HepG2 (cell line): ENCODE measurements around the gene RNGTT. TPM values are rescaled to one million over a fixed set of nuclear protein-coding genes. Genes with fewer than 3 reads are reported as not detected.

Experiments used
- ATAC-seq: fragments of 200-7000 bp; cut with Tn5 transposase; 3 replicates; pipeline ENCODE4 v1.9.1; 2020; ENCODE audit warnings: mild to moderate bottlenecking, moderate library complexity
- BruUV-seq: library from RNA; stranded (reverse); fragments of 400-500 nt; replicated peaks from 2 replicates; lab custom pipeline; 2021; lab: Mats Ljungman, UMichigan
- CTCF ChIA-PET: fragments of 300-600 bp; formaldehyde crosslinking; extraction: SDS; loops from one replicate; lab custom pipeline; 2021; ENCODE audit warnings: low total read pairs, inconsistent platforms, low intra/inter-chr PET ratio; lab: Yijun Ruan, JAX
- POLR2A ChIA-PET: fragments of 350-600 bp; sonication (Branson Sonifier 250); formaldehyde crosslinking; loops from one replicate; lab custom pipeline; 2020; ENCODE audit warnings: antibody characterized with exemption, inconsistent platforms; lab: Yijun Ruan, JAX
- DNase-seq: peaks from one replicate; pipeline ENCODE4 v3.0.0-alpha.2; 2015; ENCODE audit warnings: low spot score
- FAIRE-seq: peaks from 3 replicates; lab custom pipeline; 2011; peaks lifted over from hg19 to GRCh38; lab: Jason Lieb, UNC
- H2AFZ ChIP-seq: one replicate; pipeline ENCODE4 v1.6.1; 2011; ENCODE audit warnings: low read length, inconsistent platforms
- H3K27ac ChIP-seq: fragments of 300-600 bp; 3 replicates; pipeline ENCODE4 v1.8.0; 2011; ENCODE audit warnings: mixed run types, mild to moderate bottlenecking, mixed read lengths, low read length, inconsistent platforms; ENCODE audit not compliant: insufficient read depth; ENCODE audit errors: extremely low read length
- H3K27me3 ChIP-seq, 2 experiments: fragments of 200-600 bp in 1 of 2; 2 replicates in 1 of 2; 3 replicates in 1 of 2; pipeline versions ENCODE4 v1.6.0 to v1.8.0; 2011; ENCODE audit warnings: low read length in 2 of 2, mild to moderate bottlenecking in 2 of 2, moderate library complexity in 2 of 2, inconsistent platforms in 1 of 2; ENCODE audit not compliant: insufficient read depth in 2 of 2, control insufficient read depth in 1 of 2
- H3K36me3 ChIP-seq, 2 experiments: fragments of 200-600 bp in 1 of 2; replicated peaks in 1 of 2; 2 replicates in 1 of 2; 3 replicates in 1 of 2; pipeline versions ENCODE4 v1.5.1 to v1.8.0; 2011; ENCODE audit warnings: low read length in 2 of 2, inconsistent platforms in 1 of 2; ENCODE audit not compliant: insufficient read depth in 2 of 2, control insufficient read depth in 1 of 2
- H3K4me1 ChIP-seq: 2 replicates; pipeline ENCODE4 v1.5.1; 2012; ENCODE audit warnings: low read length, inconsistent platforms; ENCODE audit not compliant: insufficient read depth
- H3K4me2 ChIP-seq: 2 replicates; pipeline ENCODE4 v1.6.0; 2011; ENCODE audit warnings: low read depth, low read length, inconsistent platforms
- H3K4me3 ChIP-seq, 3 experiments: fragments of 200-600 bp in 1 of 3; sonication (generic), shearing (Covaris generic) in 1 of 3; replicated peaks in 1 of 3; 2 replicates each; pipeline ENCODE4 v1.5.1; 2011 to 2016; ENCODE audit warnings: low read length in 3 of 3, inconsistent platforms in 2 of 3, low read depth in 2 of 3, mild to moderate bottlenecking in 2 of 3, control low read depth in 1 of 3, mixed read lengths in 1 of 3; ENCODE audit not compliant: insufficient read depth in 1 of 3
- H3K79me2 ChIP-seq: one replicate; pipeline ENCODE4 v1.6.1; 2011; ENCODE audit warnings: low read length, inconsistent platforms; ENCODE audit not compliant: insufficient read depth
- H3K9ac ChIP-seq: 2 replicates; pipeline ENCODE4 v1.6.0; 2011; ENCODE audit warnings: mild to moderate bottlenecking, low read depth, low read length, inconsistent platforms; ENCODE audit not compliant: insufficient read depth
- H3K9me3 ChIP-seq: 2 replicates; pipeline ENCODE4 v1.5.1; 2012; ENCODE audit warnings: mild to moderate bottlenecking, low read length
- H4K20me1 ChIP-seq: 2 replicates; pipeline ENCODE4 v1.6.0; 2011; ENCODE audit warnings: inconsistent platforms, mild to moderate bottlenecking, low read length, moderate library complexity; ENCODE audit not compliant: insufficient read depth
- CHCHD3 ChIP-seq: sonication (generic); formaldehyde crosslinking; IDR thresholded peaks from 2 replicates; pipeline ENCODE4 v1.8.0; 2022; ENCODE audit warnings: mild to moderate bottlenecking, missing genetic modification reagents, moderate library complexity
- MTF1 ChIP-seq: sonication (generic); formaldehyde crosslinking; IDR thresholded peaks from 2 replicates; pipeline ENCODE4 v1.5.0; 2020; ENCODE audit warnings: missing genetic modification reagents
- NFIB ChIP-seq: sonication (generic); formaldehyde crosslinking; IDR thresholded peaks from 2 replicates; pipeline ENCODE4 v1.9.0; 2021; ENCODE audit warnings: missing genetic modification reagents, mild to moderate bottlenecking, borderline replicate concordance
- ZBTB7A ChIP-seq: sonication (generic); formaldehyde crosslinking; IDR thresholded peaks from 2 replicates; pipeline ENCODE4 v1.8.0; 2022; ENCODE audit warnings: mild to moderate bottlenecking, missing genetic modification reagents
- ZNF225 ChIP-seq: sonication (generic); formaldehyde crosslinking; IDR thresholded peaks from 2 replicates; pipeline ENCODE4 v1.4.0; 2020; ENCODE audit warnings: mild to moderate bottlenecking, missing genetic modification reagents
- ZNF414 ChIP-seq: sonication (generic); formaldehyde crosslinking; IDR thresholded peaks from 2 replicates; pipeline ENCODE4 v1.5.0; 2020; ENCODE audit warnings: missing genetic modification reagents
- ZNF574 ChIP-seq: sonication (generic); formaldehyde crosslinking; IDR thresholded peaks from 2 replicates; pipeline ENCODE4 v1.4.0; 2020; ENCODE audit warnings: missing genetic modification reagents
- ZSCAN21 ChIP-seq: sonication (generic); formaldehyde crosslinking; IDR thresholded peaks from 2 replicates; pipeline ENCODE4 v1.8.0; 2022; ENCODE audit warnings: mild to moderate bottlenecking, missing genetic modification reagents, moderate library complexity, borderline replicate concordance
- WGBS: methylation state at CpG from one replicate; pipeline ENCODE4 v1.1.6; 2017; ENCODE audit warnings: low lambda C conversion rate; 5-methylcytosine and 5-hydroxymethylcytosine counted together
- in situ Hi-C: cut with HindIII; loops from 2 replicates; pipeline ENCODE4 v1.10.0; 2017; ENCODE audit warnings: low pct_unique_long_range_greater_than_20kb; ENCODE audit not compliant: extremely low pct_ligation_motif_present
- intact Hi-C: fragments of 100-400 bp; cut with micrococcal nuclease; formaldehyde crosslinking; loops from one replicate; pipeline ENCODE4 v1.10.0; 2022; ENCODE audit not compliant: unreplicated experiment
- polyA plus RNA-seq, 8 experiments: library from polyadenylated mRNA; depleted of rRNA in 3 of 8; stranded (reverse) in 7 of 8; unstranded in 1 of 8; fragments of >200 nt; fragmentation: Illumina TruSeq in 4 of 8; extraction: Trizol in 4 of 8; gene quantifications; 2 replicates each; pipeline versions ENCODE4 v1.2.1 to v1.2.3, GENCODE V29; 2011 to 2016; ENCODE audit warnings: low read depth in 4 of 8, missing spikeins in 1 of 8, mixed read lengths in 1 of 8; ENCODE audit not compliant: insufficient read depth in 1 of 8
- total RNA-seq, 5 experiments: library from RNA; depleted of rRNA; stranded (reverse); fragments of >200 nt; fragmentation: Illumina TruSeq; extraction: Trizol; gene quantifications; 2 replicates each; pipeline ENCODE4 v1.2.3, GENCODE V29; 2016; ENCODE audit warnings: low read depth in 1 of 5

RNGTT gene
- total and polyA plus RNA-seq, 2 of the 13 experiments (the other 11 are each of a cell fraction or from before 2014, with no cell fraction given), result 6.0 to 22.6 TPM

GRCh38 chr6:88574031-88574430, 389.4 kb downstream of the RNGTT start (continued):
- TF ChIP-seq ZNF414 (CRISPR knock-in tag) (no peak), ZSCAN21 (CRISPR knock-in tag) (no peak), CHCHD3 (CRISPR knock-in tag) (no peak), ZNF574 (no peak)

DNA sequence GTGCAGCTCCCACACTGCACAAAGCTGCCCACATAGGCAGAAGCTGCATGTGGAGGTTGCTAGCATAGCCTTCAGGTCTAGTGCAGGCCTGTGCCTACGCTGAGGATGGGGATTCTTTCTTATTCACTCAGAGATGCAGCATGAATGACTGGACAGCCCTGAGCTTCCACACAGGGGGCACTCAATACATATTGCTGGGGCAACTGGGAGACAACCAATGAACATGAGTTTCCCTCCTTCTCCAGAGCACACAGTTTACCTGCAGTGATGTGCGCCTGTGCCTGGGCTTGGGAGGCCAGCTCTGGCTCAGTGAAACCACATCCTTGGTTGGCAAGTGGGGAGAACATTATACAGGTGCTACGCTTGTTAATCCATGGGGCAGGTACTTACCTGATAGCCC, 389.9 kb downstream of the RNGTT start:
- Histone ChIP-seq H3K4me1 (no peaks in the 10 kb centered on the region), H3K9me3 (peaks cover 9% of the 10 kb centered on the region), H3K9ac (no peak overlapping the region), H3K27ac (no peak overlapping the region), H2AFZ (no peak overlapping the region), H3K36me3 (no peaks in the 10 kb centered on the region), H3K27me3 (peaks cover 2 to 4% of the 10 kb centered on the region in 2 experiments; a peak in 1 of 5 replicates), H3K79me2 (no peaks in the 10 kb centered on the region), H3K4me2 (no peak overlapping the region), H3K4me3 (no peak overlapping the region), H4K20me1 (no peaks in the 10 kb centered on the region)
- POLR2A ChIA-PET, result no interaction called here
- CTCF ChIA-PET, result no interaction called here
- TF ChIP-seq MTF1, result no peak
- TF ChIP-seq ZBTB7A, result no peak
- TF ChIP-seq ZNF225 (CRISPR knock-in tag), result no peak
- no peak for TF ChIP-seq NFIB (CRISPR knock-in tag)
- BruUV-seq, result no TSS peak
- 50% methylated on average over 1 of the region's 3 CpGs for WGBS
- in situ Hi-C loops, result no loop called here
- no peak for ATAC-seq
- no peak for DNase-seq
- FAIRE-seq, result no peak
- intact Hi-C loops, result no loop called here
